Heart right ventricle (tissue), 16 donors: Measurements from ENCODE around the gene NELL1. TPM values are rescaled to one million over a fixed set of nuclear protein-coding genes. Genes with fewer than 3 reads are reported as not detected.

Source experiments
- ATAC-seq, 8 donors: fragments of 200-7000 bp; cut with Tn5 transposase; one replicate each; pipeline ENCODE4 v1.9.1; 2020; ENCODE audit warnings: mild to moderate bottlenecking in 8 of 8, moderate library complexity in 8 of 8, moderate number of reproducible peaks in 1 of 8
- DNase-seq, 2 donors: peaks; one replicate each; pipeline ENCODE4 v3.0.0-alpha.2; 2020
- H3K27ac ChIP-seq, 10 donors: fragments of 200-600 bp; sonication (generic) in 2 of 10; one replicate each; pipeline versions ENCODE4 v1.5.0 to v1.8.0; 2020 to 2022; ENCODE audit warnings: mild to moderate bottlenecking in 3 of 10
- H3K27me3 ChIP-seq, 7 donors: fragments of 200-600 bp; one replicate each; pipeline ENCODE4 v1.8.0; 2021 to 2022; ENCODE audit warnings: mild to moderate bottlenecking in 2 of 7
- H3K36me3 ChIP-seq, 9 donors: fragments of 200-600 bp; sonication (generic) in 1 of 9; one replicate each; pipeline versions ENCODE4 v1.5.0 to v1.8.0; 2020 to 2022; ENCODE audit warnings: mild to moderate bottlenecking in 2 of 9
- H3K4me1 ChIP-seq, 9 donors: fragments of 200-600 bp; sonication (generic) in 1 of 9; one replicate each; pipeline versions ENCODE4 v1.5.0 to v1.8.0; 2020 to 2022; ENCODE audit warnings: mild to moderate bottlenecking in 4 of 9
- H3K4me3 ChIP-seq, 10 donors: fragments of 200-600 bp; sonication (generic) in 2 of 10; one replicate each; pipeline versions ENCODE4 v1.5.0 to v1.8.0; 2020 to 2022; ENCODE audit warnings: mild to moderate bottlenecking in 7 of 10, moderate library complexity in 2 of 10
- H3K9me3 ChIP-seq, 11 donors: fragments of 200-600 bp in 10 of 11; sonication (generic) in 2 of 11; one replicate each; pipeline versions ENCODE4 v1.5.0 to v1.8.0; 2013 to 2022; ENCODE audit warnings: mild to moderate bottlenecking in 2 of 11, control low read depth in 1 of 11, moderate library complexity in 1 of 11
- WGBS, 2 donors: extraction: QIAGEN DNeasy Blood & Tissue Kit; methylation state at CpG; one replicate each; pipeline ENCODE4 v1.1.7; 2013; ENCODE audit warnings: inconsistent platforms in 1 of 2; 5-methylcytosine and 5-hydroxymethylcytosine counted together
- intact Hi-C, 10 donors: fragments of 100-400 bp; cut with DNase I; formaldehyde crosslinking; loops; one replicate each; pipeline versions ENCODE4 v1.11.1 to v1.14.2; 2022
- polyA plus RNA-seq, 2 donors: library from polyadenylated mRNA; stranded (reverse); fragments of 200-250 nt; gene quantifications; one replicate each; pipeline ENCODE4 v1.2.3, GENCODE V29; 2013
- total RNA-seq, 10 donors: library from RNA; stranded (reverse); fragmentation: NEBNext Ultra II Directional in 3 of 10; extraction: Animal tissue kit (Norgen Biotek cat#: 25700) in 3 of 10; gene quantifications; one replicate each; pipeline versions ENCODE4 v1.2.1 to v1.2.4, GENCODE V29; 2021 to 2023
- TF ChIP-seq, protein P1 (sequence below), 9 donors: fragments of 200-600 bp; sonication (generic) in 2 of 9; IDR thresholded peaks; one replicate each; pipeline versions ENCODE4 v1.5.0 to v1.8.0; 2021 to 2022; ENCODE audit warnings: antibody characterized with exemption in 9 of 9, mild to moderate bottlenecking in 5 of 9, moderate library complexity in 1 of 9
- donor health status: Arrhythmogenic right ventricular cardiomyopathy.
- donor health status: ischemic (EF 13 %, LVEDD 7.1; RV severe dilation, severe dysfunction).
- donor health status: healthy with polysubstance abuse.
- donor health status: DM: no; HTN: yes; CAD: no.
- donor health status: DM: no; HTN: no; CAD: no.
- donor health status: ischemic (EF 25% LVEDD 6.9; RV normal size, moderate dysfunction).
- donor health status: ischemic (EF 25% LVEDD 5.7; RV mildly dilated, moderate dysfunction).
- donor health status: healthy.
- donor health status: DM: yes; HTN: yes; CAD: no.
- donor health status: Ischemic cardiomyopathy.
- donor health status: ischemic (EF 35%, LVEDD 5.7; RV mildly dilated, moderate dysfunction).
- donor health status: nonischemic (EF 11% LVEDD 7.7; RV severe dilation, severe dysfunction).
- donor health status: DM: yes; HTN: yes; CAD: no.
- donor health status: PGD.
- donor health status: ischemic (EF 29% LVEDD 5.4; RV normal size, mild dysfunction).
- donor health status: nonischemic (EF 23%, LVEDD 6.1; RV moderate dilation, normal function).

The NELL1 gene
- total and polyA plus RNA-seq, 12 donors, result not detected

GRCh38 chr11:20731676-20732215 is 62.4 kb downstream of the NELL1 start:
- Histone ChIP-seq H3K36me3 (no peaks in the 10 kb centered on the region), H3K4me1 (no peaks in the 10 kb centered on the region), H3K9me3 (peaks cover 0 to 16% (median 4%) of the 10 kb centered on the region in 11 donors), H3K27me3 (peaks cover 0 to 9% (median 0%) of the 10 kb centered on the region in 7 donors), H3K27ac (no peak overlapping the region), H3K4me3 (no peak overlapping the region)
- ATAC-seq, result no peak
- intact Hi-C loops, result no loop called here
- WGBS, 2 donors, result 66 to 77% methylated on average over 5 of the region's 5 CpGs
- TF ChIP-seq, protein P1, sequence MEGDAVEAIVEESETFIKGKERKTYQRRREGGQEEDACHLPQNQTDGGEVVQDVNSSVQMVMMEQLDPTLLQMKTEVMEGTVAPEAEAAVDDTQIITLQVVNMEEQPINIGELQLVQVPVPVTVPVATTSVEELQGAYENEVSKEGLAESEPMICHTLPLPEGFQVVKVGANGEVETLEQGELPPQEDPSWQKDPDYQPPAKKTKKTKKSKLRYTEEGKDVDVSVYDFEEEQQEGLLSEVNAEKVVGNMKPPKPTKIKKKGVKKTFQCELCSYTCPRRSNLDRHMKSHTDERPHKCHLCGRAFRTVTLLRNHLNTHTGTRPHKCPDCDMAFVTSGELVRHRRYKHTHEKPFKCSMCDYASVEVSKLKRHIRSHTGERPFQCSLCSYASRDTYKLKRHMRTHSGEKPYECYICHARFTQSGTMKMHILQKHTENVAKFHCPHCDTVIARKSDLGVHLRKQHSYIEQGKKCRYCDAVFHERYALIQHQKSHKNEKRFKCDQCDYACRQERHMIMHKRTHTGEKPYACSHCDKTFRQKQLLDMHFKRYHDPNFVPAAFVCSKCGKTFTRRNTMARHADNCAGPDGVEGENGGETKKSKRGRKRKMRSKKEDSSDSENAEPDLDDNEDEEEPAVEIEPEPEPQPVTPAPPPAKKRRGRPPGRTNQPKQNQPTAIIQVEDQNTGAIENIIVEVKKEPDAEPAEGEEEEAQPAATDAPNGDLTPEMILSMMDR (IDR thresholded peaks at IDR 0.05), result no peak
- no peak for DNase-seq

GRCh38 chr11:20739107-20739506 is 69.7 kb downstream of the NELL1 start:
- ATAC-seq (peak in 5 of 8 donors; percentile 38 to 81 (median 79)), DNase-seq (no peak)
- no peak overlapping the region for H3K4me3 ChIP-seq
- peaks cover 0 to 7% (median 0%) of the 10 kb centered on the region in 11 donors for H3K9me3 ChIP-seq
- H3K36me3 ChIP-seq, result no peaks in the 10 kb centered on the region
- H3K27me3 ChIP-seq, result no peaks in the 10 kb centered on the region
- TF ChIP-seq, protein P1 (IDR thresholded peaks at IDR 0.05), result no peak
- intact Hi-C loops, result no loop called here
- WGBS, 2 donors, result 41% methylated on average over 8 of the region's 8 CpGs
- no peaks in the 10 kb centered on the region for H3K4me1 ChIP-seq
- H3K27ac ChIP-seq, result no peak overlapping the region

DNA sequence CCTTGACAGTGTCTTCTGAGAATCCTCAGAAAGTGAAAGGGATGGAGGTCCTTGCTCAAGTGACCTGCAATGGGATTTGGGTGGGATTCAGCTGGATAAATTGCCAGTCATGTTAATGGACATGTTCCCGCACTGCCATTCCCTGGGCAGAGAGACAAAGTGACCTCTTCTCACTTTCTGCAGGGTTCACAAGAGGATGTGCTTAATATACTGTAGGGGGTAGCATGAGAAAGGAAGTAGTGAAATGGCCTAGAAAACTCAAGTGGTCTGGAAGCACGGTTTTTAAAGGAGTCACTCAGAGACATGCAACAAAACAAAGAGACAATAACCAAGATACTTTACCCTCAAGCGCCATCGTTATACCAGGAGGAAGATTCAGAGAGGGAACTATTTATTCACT is 70.2 kb downstream of the NELL1 start:
- Histone ChIP-seq H3K4me1 (no peaks in the 10 kb centered on the region), H3K36me3 (no peaks in the 10 kb centered on the region), H3K27ac (no peak overlapping the region), H3K27me3 (no peaks in the 10 kb centered on the region), H3K4me3 (no peak overlapping the region), H3K9me3 (peaks cover 0 to 6% (median 0%) of the 10 kb centered on the region in 11 donors)
- WGBS, 2 donors, result 73 to 74% methylated on average over 4 of the region's 4 CpGs
- ATAC-seq (no peak), DNase-seq (no peak)
- TF ChIP-seq, protein P1 (IDR thresholded peaks at IDR 0.05), result no peak
- intact Hi-C loops, result no loop called here

GRCh38 chr11:20754933-20755332 is 85.5 kb downstream of the NELL1 start:
- TF ChIP-seq, protein P1 (IDR thresholded peaks at IDR 0.05), result no peak
- intact Hi-C loops, result no loop called here
- ATAC-seq, result no peak
- Histone ChIP-seq H3K9me3 (peaks cover 0 to 2% (median 0%) of the 10 kb centered on the region in 11 donors), H3K4me1 (no peaks in the 10 kb centered on the region), H3K4me3 (no peak overlapping the region), H3K36me3 (no peaks in the 10 kb centered on the region), H3K27ac (no peak overlapping the region), H3K27me3 (no peaks in the 10 kb centered on the region)
- DNase-seq, result no peak
- 11 to 15% methylated on average over 6 of the region's 6 CpGs for WGBS, 2 donors
